Renal cortex interstitium (tissue), 11 donors: ENCODE data around the gene FBLN7. TPM values are rescaled to one million over a fixed set of nuclear protein-coding genes. Genes with fewer than 3 reads are reported as not detected.
A peak's percentile ranks its signal among the peaks of the same experiment; 100 is the strongest.

Experiments used
- DNase-seq, 11 donors: peaks; one replicate each; pipeline ENCODE4 v3.0.0-alpha.2; 2013; ENCODE audit warnings: low read depth in 9 of 11, low spot score in 4 of 11; ENCODE audit errors: extremely low read depth in 1 of 11
- polyA plus RNA-seq, 3 donors: library from polyadenylated mRNA; unstranded; fragments of 120-200 nt; gene quantifications; one replicate each; pipeline ENCODE4 v1.2.1, GENCODE V29; 2013; ENCODE audit not compliant: insufficient read length in 3 of 3

The FBLN7 gene
- polyA plus RNA-seq, 3 donors = 9.3 to 14.8 (median 11.9) TPM

DNA sequence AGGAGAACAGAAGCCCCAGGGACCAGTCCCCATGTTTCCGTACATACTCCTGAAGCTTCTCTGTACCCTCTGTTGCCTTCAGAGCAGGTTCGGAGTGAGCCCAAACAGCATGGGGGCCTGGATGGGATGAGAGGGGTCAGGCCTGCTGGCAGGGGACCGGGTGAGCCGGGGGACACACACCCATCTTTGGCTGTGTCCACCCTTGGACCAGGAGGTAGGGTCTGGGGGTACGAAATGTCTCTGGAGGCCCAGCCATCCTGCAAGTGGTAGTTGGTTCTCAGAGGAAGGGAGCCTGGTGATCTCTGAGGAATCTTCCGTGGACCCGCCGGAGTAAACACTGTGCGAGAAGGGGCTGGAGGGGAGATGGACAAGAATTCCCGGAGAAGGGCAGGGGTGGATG lies 15.3 kb downstream of the FBLN7 start:
- no peak for DNase-seq

DNA sequence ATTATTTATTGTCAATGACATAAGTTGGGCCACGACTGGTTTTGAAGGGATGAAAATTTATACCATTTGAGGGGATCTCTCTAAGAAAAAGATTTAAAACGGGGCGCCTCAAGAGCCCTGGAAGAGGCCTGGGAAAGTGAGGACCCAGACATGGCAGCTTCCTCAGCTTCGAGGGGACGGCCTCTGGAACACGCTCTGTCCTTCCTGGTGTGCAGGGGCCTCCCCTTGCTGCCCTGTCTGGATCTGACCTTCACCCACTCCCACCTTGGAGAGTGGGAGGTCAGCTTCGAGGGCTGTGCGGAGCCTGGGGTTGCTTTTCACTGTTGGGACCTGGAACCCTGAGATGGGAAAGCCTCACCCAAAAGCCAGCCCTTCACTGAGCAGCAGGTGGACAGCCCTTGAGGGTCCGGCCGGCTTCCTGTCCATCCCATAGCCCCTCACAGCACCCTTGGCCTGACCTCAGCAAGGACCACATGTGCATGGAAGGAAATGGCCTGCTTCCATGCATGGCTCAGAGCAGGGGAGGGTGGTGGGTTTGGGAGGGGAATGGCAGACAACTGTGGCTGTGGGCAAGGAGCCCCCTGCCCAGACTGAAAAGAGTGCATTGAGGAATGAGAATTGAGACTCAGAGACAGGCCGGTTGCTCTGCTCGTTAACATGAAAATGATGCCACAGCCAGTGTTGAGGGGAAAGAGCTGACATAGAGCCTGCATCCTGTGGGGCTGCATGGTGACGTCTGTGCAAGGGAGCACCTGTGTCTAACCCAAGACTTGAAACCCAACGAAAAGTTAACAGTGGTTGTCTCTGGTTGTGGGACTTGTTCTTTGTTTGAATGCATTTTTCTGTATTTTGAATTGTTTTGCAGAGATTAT lies 16.3 kb downstream of the FBLN7 start:
- no peak for DNase-seq

DNA sequence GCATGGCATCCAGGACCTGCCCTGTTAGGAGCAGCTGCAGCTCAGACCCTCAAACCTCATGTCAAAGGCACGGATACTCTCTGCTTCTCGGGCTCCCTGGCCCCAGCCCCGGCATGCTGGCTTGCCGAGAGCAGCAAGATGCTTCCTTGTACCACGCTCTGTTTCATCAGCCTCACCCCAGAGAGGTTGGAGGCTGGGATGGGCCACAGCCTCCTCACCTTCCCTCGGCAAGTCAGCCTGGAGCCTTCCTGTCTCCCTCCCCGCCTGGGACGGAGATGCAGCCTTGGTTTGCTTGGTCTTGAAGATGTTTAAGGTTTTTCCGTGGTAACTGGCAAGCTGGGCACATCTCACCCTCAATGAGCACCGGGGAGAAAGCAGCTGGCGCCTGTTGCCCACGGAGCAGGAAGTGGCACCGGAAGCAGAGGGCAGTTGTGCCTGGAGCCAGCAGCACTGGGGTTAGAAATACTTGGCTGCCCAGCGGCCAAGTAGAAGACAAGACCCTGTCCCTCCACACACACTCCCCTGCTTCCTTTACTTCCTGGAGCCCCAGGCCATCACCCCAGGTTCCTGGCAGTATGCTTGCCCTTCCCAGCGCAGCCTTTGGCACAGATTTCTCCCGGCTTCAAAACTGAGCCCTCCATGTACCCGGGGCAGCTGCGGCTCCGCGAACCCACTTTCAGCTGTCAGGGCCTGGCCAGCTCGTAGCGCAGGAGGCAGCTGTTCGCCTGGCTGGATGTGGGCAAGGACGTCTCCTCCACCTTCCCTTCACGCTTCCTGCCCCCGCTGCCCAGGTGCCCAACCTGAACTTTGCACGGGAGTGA lies 17.4 kb downstream of the FBLN7 start:
- DNase-seq = no peak

DNA sequence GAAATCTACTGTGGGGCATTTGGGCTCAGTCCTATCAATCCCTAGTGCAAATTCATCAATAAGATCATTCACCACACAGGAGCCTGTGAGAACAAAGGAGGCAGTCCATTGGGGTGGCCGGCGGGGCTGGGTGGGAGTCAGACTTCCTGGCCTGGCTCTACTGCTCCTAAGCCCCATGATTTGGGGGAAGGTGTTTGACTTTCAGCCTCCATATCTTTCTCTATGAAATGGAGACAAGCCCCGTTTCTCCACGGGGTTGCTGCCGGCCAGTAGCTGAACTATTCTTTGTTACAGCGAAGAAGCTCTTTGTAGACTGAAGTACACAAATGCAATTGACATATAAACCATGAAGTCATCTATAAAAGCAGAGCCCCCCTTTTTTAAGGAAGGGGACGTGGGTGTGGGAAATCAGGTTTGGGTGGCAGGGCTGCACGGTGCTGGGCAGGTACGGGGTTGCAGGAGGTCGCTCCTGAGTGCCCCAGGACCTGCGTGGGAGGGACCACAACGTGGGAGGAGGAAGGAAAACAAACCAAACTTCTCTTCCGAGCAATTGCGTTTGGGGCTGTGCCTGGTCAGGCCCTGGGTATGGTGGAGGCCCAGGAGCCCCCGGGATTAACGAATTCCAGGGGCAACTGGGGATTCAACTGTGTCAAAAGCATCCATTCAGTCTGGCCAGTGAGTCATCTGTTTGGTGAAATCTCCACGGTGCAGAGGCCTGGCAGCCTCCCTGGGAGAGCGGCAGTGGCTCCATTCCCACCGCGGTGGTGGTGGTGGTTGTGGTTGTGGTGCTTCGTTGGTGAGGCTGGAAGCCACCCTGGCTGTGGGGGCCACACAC lies 18.2 kb downstream of the FBLN7 start:
- DNase-seq = peak in 1 of 11 donors; percentile 25

DNA sequence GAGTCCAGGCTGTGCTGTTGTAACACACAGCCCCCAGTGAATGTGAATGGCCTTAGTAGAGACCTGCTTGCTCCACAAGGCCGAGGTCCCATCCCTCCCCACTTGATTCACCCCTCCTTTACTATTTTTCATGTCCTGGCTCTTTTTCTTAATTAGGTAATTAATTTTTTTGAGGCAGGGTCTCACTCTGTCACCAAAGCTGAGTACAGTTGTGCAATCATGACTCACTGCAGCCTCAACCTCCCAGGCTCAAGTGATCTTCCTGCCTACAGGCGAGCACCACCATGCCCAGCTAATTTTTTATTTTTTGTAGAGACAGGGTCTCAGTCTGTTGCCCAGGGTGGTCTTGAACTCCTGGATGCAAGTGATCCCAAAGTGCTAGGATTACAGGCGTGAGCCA lies 19.3 kb downstream of the FBLN7 start:
- DNase-seq = no peak

DNA sequence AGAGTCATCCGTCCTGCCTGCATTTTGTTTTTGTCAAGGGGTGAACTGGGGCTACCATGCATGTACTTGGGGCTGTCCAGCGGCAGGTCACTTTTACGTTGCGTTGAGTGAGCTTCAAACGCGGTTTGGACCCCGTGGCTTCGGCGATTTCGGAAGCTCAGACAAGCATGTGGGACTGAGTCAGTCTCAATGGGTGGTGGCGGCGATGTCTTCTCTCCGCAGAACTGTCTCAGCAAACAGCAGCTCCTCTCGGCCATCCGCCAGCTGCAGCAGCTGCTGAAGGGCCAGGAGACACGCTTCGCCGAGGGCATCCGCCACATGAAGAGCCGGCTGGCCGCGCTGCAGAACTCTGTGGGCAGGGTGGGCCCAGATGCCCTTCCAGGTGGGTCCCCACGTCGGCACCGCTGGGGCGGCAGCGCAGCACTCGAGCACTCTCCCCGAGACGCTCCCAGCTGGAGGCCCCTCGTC lies 21.3 kb downstream of the FBLN7 start:
- DNase-seq = no peak

DNA sequence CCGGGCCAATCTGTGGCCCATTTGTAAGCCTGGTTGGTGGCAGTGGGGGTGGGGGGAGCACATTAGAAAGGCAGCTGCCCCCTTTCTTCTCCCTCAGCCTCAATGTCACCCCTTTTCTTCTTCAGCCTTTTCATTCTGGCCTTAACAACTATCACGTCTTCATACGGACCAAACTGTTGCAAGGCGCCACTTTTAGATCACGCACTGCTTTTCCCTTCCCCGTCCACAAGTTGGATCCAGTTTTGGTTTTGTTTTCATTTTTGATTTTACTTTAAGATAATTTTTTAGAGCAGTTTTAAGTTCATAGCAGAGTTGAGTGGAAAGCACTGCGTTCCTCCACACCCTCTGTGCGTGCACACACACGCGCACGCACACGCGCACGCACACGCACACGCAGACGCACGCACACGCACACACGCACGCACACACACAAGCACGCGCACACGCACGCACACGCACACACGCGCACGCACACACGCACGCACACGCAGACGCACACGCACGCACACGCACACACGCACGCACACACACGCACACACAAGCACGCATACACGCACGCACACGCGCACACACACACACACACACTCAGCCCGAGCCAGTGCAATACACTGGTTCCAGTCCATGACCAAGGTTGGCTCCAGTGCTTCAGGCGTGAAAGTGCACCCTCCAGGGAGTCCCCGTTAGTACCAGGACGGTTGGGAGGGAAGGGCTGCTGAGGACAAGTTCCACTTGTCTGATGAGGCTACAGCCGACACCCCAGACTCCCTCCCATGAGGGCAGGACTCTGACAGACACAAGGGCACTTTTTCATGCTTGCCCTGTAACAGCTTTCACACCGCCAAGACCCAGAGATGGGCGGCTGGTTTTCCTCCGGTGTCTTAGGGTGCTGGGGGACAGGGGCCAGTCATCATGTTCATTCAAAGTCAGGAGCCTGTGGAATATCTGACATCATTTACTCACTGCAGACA lies 22.4 kb downstream of the FBLN7 start:
- no peak for DNase-seq

DNA sequence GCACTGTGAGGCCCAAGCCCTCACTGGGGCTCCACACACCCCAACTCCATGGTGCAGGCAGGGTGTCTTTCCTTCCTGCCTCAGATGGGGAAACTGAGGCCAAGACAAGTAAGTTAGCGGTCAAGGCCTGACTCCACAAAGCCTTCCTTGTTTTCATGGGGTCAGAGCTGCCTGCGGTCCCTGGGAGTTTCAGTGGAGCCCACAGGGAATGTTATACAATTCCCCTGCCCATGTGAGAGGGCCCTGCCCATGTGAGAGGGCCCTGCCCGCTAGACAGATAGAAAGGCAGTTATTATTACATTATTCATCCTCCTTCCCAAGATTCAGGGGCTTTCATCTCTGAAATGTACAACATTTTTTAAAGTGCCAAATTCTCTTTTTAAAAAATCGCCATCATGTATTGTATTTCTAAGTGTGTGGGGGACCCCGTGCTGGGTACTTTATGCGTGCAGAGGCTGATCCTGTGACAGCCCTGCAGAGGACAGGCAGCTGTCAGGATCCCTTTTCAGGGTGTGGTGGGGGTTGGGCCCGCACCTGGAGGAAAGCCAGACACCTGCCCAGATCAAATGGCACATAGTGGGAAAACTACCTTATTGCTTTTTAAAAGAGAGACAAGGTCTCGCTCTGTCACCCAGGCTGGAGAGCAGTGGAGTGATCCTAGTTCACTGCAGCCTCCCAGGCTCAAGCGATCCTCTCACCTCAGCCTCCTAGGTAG lies 23.4 kb downstream of the FBLN7 start:
- DNase-seq = no peak

DNA sequence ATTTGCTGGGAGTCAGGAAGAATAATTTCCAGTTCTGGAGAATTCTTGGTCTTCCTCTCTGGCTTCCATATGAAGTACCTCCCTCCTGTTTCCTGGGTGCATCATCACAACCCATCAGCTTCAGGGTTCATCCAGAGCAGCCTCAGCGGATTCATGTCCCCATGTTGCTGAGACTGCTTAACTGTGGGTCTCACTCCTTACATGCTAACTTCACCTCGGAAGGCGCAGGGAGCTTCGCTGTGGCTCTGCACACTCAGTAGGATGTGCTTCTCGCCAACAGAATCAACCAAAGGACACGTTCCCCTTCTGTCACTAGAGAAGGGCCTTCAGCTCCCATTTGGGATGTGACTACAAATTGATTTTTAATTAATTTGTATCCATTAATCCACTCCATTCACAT lies 24.2 kb downstream of the FBLN7 start:
- no peak for DNase-seq

DNA sequence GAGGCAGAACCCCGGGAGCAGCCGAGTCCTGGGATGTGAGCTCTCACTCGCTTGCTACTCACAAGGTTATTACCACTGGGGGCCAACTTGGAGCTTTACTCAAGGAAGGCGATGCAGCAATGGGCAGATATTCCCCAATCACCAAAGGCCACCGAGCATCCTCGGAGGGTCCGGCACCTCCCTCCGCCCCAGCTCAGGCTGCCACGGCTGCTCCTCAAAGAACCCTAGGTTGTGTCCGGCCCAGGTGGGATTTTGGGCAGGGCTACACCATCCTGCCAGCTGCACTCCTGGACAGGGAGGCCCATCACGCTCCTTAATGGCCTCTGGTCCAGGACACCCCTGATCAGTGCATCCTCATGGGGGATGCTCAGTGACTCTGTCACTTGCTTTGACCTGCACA lies 24.8 kb downstream of the FBLN7 start:
- DNase-seq = no peak

DNA sequence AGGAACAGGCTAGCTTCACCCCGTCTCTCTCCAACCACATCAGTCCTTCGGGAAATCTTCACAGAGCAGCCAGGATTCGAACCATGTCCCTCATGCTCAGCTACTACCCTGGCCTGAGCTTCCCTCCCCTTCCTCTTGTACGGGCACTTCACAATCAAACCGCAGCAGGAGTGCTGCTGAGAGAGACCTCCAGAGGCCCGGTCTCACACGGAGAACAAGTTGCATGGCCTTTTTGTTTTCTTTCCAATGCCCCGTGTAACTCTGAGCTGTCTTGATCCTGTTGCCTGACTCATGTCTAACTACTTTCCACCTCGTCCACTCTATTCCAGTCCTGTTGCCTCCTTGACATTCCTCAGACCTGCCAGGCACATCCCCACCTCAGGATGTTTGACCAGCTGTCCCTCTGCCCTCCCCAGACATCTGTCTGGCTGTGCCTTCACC lies 25.4 kb downstream of the FBLN7 start:
- no peak for DNase-seq

DNA sequence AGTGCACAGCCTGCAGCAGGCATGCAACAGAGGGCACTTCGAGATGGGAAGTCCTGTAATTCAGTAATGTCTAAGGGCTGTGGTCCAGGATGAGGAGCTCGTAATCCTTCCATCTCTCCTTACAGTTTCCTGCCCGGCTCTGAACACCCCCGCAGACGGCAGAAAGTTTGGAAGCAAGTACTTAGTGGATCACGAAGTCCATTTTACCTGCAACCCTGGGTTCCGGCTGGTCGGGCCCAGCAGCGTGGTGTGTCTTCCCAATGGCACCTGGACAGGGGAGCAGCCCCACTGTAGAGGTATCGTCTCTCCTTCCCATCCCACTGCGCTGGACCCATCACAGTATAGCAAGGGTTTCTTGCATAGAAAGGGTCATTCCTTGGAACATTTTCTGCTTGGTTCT lies 26.7 kb downstream of the FBLN7 start:
- no peak for DNase-seq

DNA sequence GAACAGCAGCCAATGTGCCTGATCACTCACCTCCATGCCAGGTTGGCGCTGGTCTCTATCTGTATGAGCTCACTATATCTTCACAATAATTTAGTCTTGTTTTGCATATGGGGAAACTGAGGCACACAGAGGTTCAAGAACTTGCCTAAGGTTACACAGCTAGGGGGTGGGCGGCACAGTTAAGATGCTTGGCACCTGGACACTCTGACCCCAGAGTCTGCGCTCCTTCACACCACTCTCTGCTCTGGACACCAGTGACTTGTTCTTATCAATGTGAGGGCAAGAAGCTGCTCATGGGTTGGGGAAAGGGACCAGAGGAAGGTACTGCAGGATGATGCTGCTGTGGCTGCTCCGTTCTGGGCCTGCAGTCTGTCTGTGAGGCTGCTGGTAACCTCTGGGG lies 27.1 kb downstream of the FBLN7 start:
- DNase-seq = no peak

DNA sequence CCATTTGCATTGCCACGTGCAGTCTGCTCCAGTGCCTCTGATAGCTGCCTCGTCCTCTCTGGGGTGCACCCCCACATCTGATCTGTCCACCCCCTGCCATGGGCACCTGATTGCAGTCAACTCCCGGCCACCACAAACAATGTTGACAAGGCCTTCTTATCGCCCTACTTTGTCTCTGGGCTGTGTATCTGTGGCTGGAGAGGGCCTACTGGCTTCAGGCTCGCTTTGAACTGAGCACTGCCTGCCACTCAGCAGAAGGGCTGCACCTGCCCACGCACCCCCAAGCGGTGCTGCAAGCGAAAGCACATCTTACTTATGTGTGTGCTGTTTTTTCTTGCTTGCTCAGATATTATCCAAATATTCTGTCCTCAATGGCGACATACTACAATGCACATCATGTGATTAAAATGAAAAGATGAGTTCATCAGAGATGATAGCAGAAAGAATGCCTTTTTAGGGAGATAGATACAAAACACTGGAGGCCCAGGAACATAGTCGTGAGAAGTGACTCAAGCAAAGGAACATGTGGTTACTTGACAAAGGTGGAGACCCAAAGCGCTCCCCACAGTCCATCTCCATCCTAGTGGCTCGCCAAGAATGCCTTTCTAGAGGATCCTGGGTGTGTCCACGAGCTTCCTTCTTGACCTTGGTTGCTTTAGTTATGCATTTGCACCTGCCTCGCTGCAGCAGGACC lies 28.8 kb downstream of the FBLN7 start:
- no peak for DNase-seq

DNA sequence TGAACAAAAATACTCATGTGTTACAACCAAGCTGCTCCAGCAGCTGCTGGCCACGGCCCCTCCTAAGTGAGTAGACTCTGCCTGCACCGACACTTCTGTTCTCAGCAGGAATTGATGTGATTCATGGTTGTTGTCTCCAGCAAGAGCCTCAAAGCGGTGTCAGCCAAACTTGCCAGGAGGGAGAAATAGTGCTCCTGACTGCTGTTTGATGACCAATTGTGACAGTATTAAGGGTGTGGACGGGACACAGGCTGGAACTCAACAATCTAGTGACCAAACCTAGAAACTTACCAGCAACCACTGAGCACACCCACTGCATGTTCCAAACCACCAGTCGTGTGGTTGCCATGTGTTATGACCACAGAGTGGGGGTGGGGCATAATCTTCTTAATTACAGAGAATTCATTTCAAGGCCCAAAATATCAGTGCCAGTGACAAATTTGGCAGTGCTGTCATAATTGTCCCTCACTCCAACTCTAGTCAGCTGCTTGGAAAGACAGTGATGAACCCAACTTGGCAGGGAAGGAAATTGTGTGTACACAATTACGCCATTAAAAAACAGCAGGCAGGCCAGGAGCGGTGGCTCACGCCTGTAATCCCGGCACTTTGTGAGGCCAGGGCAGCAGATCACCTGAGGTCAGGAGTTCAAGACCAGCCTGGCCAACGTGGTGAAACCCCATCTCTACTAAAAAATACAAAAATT lies 30.4 kb downstream of the FBLN7 start:
- no peak for DNase-seq

DNA sequence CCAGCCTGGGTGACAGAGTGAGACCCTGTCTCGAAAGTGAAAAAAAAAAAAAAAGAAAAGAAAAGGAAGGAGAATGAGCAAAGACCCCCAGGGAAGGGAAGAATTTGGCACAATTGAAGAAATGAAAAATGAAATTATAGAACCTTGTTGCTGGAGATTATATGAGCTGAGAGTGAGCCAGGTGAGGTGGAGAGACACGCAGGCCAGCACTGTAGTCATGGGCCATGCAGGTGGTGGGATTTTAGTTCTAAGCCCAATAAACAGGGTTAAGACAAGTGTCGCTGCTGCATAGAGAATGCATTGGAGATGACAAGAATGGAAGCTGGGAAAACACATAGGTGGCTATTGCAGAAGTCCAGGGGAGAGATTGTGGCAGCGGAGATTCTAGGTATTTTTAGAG lies 32.3 kb downstream of the FBLN7 start:
- no peak for DNase-seq
